MM.1S (cell line): Measurements from ENCODE around the gene GATC.

Experiments used
- DNase-seq: peaks from one replicate; pipeline ENCODE4 v3.0.0-alpha.2; 2015
- H2AFZ ChIP-seq: fragments of 300-600 bp; sonication (generic); 2 replicates; pipeline ENCODE4 v1.6.0; 2016; ENCODE audit warnings: antibody characterized with exemption, low read length
- H3F3A ChIP-seq: fragments of 300-600 bp; sonication (generic); 2 replicates; pipeline ENCODE4 v1.6.1; 2016; ENCODE audit warnings: mild to moderate bottlenecking, antibody characterized with exemption, low read length, moderate library complexity, mixed read lengths; ENCODE audit not compliant: insufficient read depth
- H3K27ac ChIP-seq: fragments of 300-600 bp; sonication (generic); 2 replicates; pipeline ENCODE4 v1.5.1; 2016; ENCODE audit warnings: mild to moderate bottlenecking, low read length
- H3K27me3 ChIP-seq: fragments of 300-600 bp; sonication (generic); replicated peaks from 2 replicates; pipeline ENCODE4 v1.6.0; 2016; ENCODE audit warnings: low read length; ENCODE audit not compliant: insufficient read depth
- H3K36me3 ChIP-seq: fragments of 300-600 bp; sonication (generic); replicated peaks from 2 replicates; pipeline ENCODE4 v1.6.1; 2016; ENCODE audit warnings: mild to moderate bottlenecking, low read length, mixed read lengths; ENCODE audit not compliant: insufficient read depth
- H3K4me1 ChIP-seq: fragments of 300-600 bp; sonication (generic); 2 replicates; pipeline ENCODE4 v1.6.1; 2016; ENCODE audit warnings: low read length, mixed read lengths
- H3K4me2 ChIP-seq: fragments of 300-600 bp; sonication (generic); 2 replicates; pipeline ENCODE4 v1.6.0; 2016; ENCODE audit warnings: low read depth, low read length
- H3K4me3 ChIP-seq: fragments of 300-600 bp; sonication (generic); 2 replicates; pipeline ENCODE4 v1.5.1; 2016; ENCODE audit warnings: low read length, mixed read lengths
- H3K79me2 ChIP-seq: fragments of 300-600 bp; sonication (generic); 2 replicates; pipeline ENCODE4 v1.6.1; 2016; ENCODE audit warnings: mixed run types, low read length, mixed read lengths
- H3K9ac ChIP-seq: fragments of 300-600 bp; sonication (generic); 2 replicates; pipeline ENCODE4 v1.6.1; 2016; ENCODE audit warnings: low read length, mixed read lengths
- H3K9me2 ChIP-seq: fragments of 300-600 bp; sonication (generic); replicated peaks from 2 replicates; pipeline ENCODE4 v1.6.1; 2016; ENCODE audit warnings: mild to moderate bottlenecking, low read length, mixed read lengths; ENCODE audit not compliant: insufficient read depth
- H3K9me3 ChIP-seq: fragments of 300-600 bp; sonication (generic); replicated peaks from 2 replicates; pipeline ENCODE4 v1.6.1; 2016; ENCODE audit warnings: mild to moderate bottlenecking, low read length, mixed read lengths; ENCODE audit not compliant: insufficient read depth
- H4K20me1 ChIP-seq: fragments of 300-600 bp; sonication (generic); 2 replicates; pipeline ENCODE4 v1.6.1; 2016; ENCODE audit warnings: mild to moderate bottlenecking, low read length, moderate library complexity, mixed read lengths; ENCODE audit not compliant: insufficient read depth
- EZH2 ChIP-seq: fragments of 300-600 bp; sonication (generic); optimal IDR thresholded peaks from 2 replicates; pipeline ENCODE3; 2017; ENCODE audit warnings: low read depth, mild to moderate bottlenecking, antibody characterized with exemption, low read length, mixed read lengths
- EZH2phosphoT487 ChIP-seq: fragments of 300-600 bp; sonication (generic); IDR thresholded peaks from 2 replicates; pipeline ENCODE4 v1.6.1; 2018; ENCODE audit warnings: antibody characterized with exemption, low read length
- TF ChIP-seq, protein P1 (sequence below): fragments of 300-600 bp; sonication (generic); IDR thresholded peaks from 2 replicates; pipeline ENCODE4 v1.5.1; 2016; ENCODE audit warnings: antibody characterized with exemption, low read length, mixed read lengths

Gene GATC

GRCh38 chr12:120467439-120467838 is 21.2 kb downstream of the GATC start:
- H3K79me2 ChIP-seq: peaks cover 58% of the 10 kb centered on the region
- TF ChIP-seq EZH2 (no peak), EZH2phosphoT487 (no peak)
- TF ChIP-seq, protein P1, sequence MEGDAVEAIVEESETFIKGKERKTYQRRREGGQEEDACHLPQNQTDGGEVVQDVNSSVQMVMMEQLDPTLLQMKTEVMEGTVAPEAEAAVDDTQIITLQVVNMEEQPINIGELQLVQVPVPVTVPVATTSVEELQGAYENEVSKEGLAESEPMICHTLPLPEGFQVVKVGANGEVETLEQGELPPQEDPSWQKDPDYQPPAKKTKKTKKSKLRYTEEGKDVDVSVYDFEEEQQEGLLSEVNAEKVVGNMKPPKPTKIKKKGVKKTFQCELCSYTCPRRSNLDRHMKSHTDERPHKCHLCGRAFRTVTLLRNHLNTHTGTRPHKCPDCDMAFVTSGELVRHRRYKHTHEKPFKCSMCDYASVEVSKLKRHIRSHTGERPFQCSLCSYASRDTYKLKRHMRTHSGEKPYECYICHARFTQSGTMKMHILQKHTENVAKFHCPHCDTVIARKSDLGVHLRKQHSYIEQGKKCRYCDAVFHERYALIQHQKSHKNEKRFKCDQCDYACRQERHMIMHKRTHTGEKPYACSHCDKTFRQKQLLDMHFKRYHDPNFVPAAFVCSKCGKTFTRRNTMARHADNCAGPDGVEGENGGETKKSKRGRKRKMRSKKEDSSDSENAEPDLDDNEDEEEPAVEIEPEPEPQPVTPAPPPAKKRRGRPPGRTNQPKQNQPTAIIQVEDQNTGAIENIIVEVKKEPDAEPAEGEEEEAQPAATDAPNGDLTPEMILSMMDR: no peak

GRCh38 chr12:120468325-120468820 is 22.1 kb downstream of the GATC start:
- no peaks in the 10 kb centered on the region for H3K27me3 ChIP-seq
- no peaks in the 10 kb centered on the region for H3K9me3 ChIP-seq
- no peaks in the 10 kb centered on the region for H4K20me1 ChIP-seq
- H2AFZ ChIP-seq: no peak overlapping the region
- DNase-seq: no peak
- H3K79me2 ChIP-seq: peaks cover 56% of the 10 kb centered on the region
- 0 out of 2 replicates have a peak, but pooled peaks cover 3% of the 10 kb centered on the region for H3F3A ChIP-seq
- no peaks in the 10 kb centered on the region for H3K36me3 ChIP-seq
- H3K4me3 ChIP-seq: peak overlapping the region; percentile 79
- peak overlapping the region; percentile 52; the same call in 1 of the 2 replicates for H3K27ac ChIP-seq
- H3K4me1 ChIP-seq: no peaks in the 10 kb centered on the region
- H3K9me2 ChIP-seq: no peaks in the 10 kb centered on the region
- H3K4me2 ChIP-seq: peak overlapping the region; percentile 54
- peak overlapping the region; percentile 73; the same call in 1 of the 2 replicates for H3K9ac ChIP-seq
- TF ChIP-seq, protein P1: no peak
- TF ChIP-seq EZH2phosphoT487 (no peak), EZH2 (no peak)

More at GRCh38 chr12:120467439-120467838, 21.2 kb downstream of the GATC start:
- no peak for DNase-seq
- no peak overlapping the region for H3K4me3 ChIP-seq
- no peaks in the 10 kb centered on the region for H3K9me3 ChIP-seq
- no peak overlapping the region for H2AFZ ChIP-seq
- no peaks in the 10 kb centered on the region for H3K36me3 ChIP-seq
- no peaks in the 10 kb centered on the region for H3K27me3 ChIP-seq
- 0 out of 2 replicates have a peak, but pooled peaks cover 3% of the 10 kb centered on the region for H3F3A ChIP-seq
- H3K27ac ChIP-seq: no peak overlapping the region
- H3K9me2 ChIP-seq: no peaks in the 10 kb centered on the region
- no peaks in the 10 kb centered on the region for H4K20me1 ChIP-seq
- no peak overlapping the region for H3K4me2 ChIP-seq
- no peak overlapping the region for H3K9ac ChIP-seq
- H3K4me1 ChIP-seq: no peaks in the 10 kb centered on the region

GRCh38 chr12:120468821-120469449 is 22.7 kb downstream of the GATC start:
- peaks cover 52% of the 10 kb centered on the region for H3K79me2 ChIP-seq
- DNase-seq: no peak
- peak overlapping the region; percentile 79 for H3K4me3 ChIP-seq

More at GRCh38 chr12:120468821-120469449, 22.7 kb downstream of the GATC start:
- H3K27me3 ChIP-seq: no peaks in the 10 kb centered on the region
- H2AFZ ChIP-seq: no peak overlapping the region
- H3K9ac ChIP-seq: peak overlapping the region; percentile 73; the same call in 1 of the 2 replicates
- H3K36me3 ChIP-seq: no peaks in the 10 kb centered on the region
- H3K4me2 ChIP-seq: peak overlapping the region; percentile 54; the same call in 1 of the 2 replicates
- TF ChIP-seq, protein P1: no peak
- TF ChIP-seq EZH2: no peak
- no peak for TF ChIP-seq EZH2phosphoT487
- peak overlapping the region; percentile 52; the same call in 1 of the 2 replicates for H3K27ac ChIP-seq
- no peaks in the 10 kb centered on the region for H3K4me1 ChIP-seq
- no peaks in the 10 kb centered on the region for H4K20me1 ChIP-seq
- 0 out of 2 replicates have a peak, but pooled peaks cover 3% of the 10 kb centered on the region for H3F3A ChIP-seq
- H3K9me2 ChIP-seq: no peaks in the 10 kb centered on the region
- no peaks in the 10 kb centered on the region for H3K9me3 ChIP-seq
